Suprapubic skin (tissue), 3 donors: ENCODE measurements around the gene BCAN.

Experiments
- EP300 ChIP-seq: sonication (generic); formaldehyde crosslinking; IDR thresholded peaks from one replicate; pipeline ENCODE4 v1.6.1; 2017; ENCODE audit warnings: antibody characterized with exemption
- POLR2A ChIP-seq, 2 donors: fragments of 450-650 bp; IDR thresholded peaks; one replicate each; pipeline ENCODE4 v1.6.1; 2017; ENCODE audit warnings: antibody characterized with exemption in 2 of 2, mild to moderate bottlenecking in 2 of 2, moderate library complexity in 2 of 2
- TF ChIP-seq, protein P1 (sequence below), 2 donors: fragments of 200-600 bp in 1 of 2; fragments of 450-650 bp in 1 of 2; sonication (generic) in 1 of 2; IDR thresholded peaks; one replicate each; pipeline ENCODE4 v1.5.1; 2016 to 2019; ENCODE audit warnings: antibody characterized with exemption in 2 of 2, mild to moderate bottlenecking in 1 of 2, moderate library complexity in 1 of 2

DNA sequence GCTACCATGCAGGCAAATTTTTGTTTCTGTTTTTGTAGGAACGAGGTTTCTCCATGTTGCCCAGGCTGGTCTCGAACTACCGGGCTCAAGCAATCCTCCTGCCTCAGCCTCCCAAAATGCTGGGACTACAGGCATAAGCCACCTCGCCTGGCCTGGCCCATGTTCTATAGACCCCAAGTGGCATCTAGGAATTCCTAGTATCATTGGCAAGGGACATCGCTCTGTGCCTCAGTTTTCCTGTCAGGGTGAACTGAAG, 20.8 kb downstream of the BCAN start:
- TF ChIP-seq, protein P1, sequence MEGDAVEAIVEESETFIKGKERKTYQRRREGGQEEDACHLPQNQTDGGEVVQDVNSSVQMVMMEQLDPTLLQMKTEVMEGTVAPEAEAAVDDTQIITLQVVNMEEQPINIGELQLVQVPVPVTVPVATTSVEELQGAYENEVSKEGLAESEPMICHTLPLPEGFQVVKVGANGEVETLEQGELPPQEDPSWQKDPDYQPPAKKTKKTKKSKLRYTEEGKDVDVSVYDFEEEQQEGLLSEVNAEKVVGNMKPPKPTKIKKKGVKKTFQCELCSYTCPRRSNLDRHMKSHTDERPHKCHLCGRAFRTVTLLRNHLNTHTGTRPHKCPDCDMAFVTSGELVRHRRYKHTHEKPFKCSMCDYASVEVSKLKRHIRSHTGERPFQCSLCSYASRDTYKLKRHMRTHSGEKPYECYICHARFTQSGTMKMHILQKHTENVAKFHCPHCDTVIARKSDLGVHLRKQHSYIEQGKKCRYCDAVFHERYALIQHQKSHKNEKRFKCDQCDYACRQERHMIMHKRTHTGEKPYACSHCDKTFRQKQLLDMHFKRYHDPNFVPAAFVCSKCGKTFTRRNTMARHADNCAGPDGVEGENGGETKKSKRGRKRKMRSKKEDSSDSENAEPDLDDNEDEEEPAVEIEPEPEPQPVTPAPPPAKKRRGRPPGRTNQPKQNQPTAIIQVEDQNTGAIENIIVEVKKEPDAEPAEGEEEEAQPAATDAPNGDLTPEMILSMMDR (IDR thresholded peaks at IDR 0.05) = no peak
- no peak for TF ChIP-seq POLR2A (IDR thresholded peaks at IDR 0.05)
- no peak for TF ChIP-seq EP300
